NCI-H2227 (cell line): ENCODE data around the gene DCDC2C.

Experiments
- DNase-seq: peaks from one replicate; lab custom pipeline; 2025; ENCODE audit not compliant: unreplicated experiment; lab: John Stamatoyannopoulos, UW

Gene DCDC2C

GRCh38 chr2:3708576-3708975 is 5.2 kb downstream of the DCDC2C start:
- DNase-seq: no peak

GRCh38 chr2:3709225-3709624 is 5.8 kb downstream of the DCDC2C start:
- no peak for DNase-seq

- DNase-seq: no peak
Measured at GRCh38 chr2:3712424-3712823, 9.0 kb downstream of the DCDC2C start.

GRCh38 chr2:3712831-3713503 is 9.6 kb downstream of the DCDC2C start:
- peak; percentile 60 for DNase-seq

- no peak for DNase-seq
Measured at GRCh38 chr2:3718679-3719078, 15.3 kb downstream of the DCDC2C start.

- DNase-seq: no peak
Measured at GRCh38 chr2:3725002-3725401, 21.6 kb downstream of the DCDC2C start.

GRCh38 chr2:3725458-3726250 is 22.3 kb downstream of the DCDC2C start:
- DNase-seq: no peak

GRCh38 chr2:3726511-3726910 is 23.1 kb downstream of the DCDC2C start:
- no peak for DNase-seq

GRCh38 chr2:3727397-3728045 is 24.1 kb downstream of the DCDC2C start:
- no peak for DNase-seq

GRCh38 chr2:3728104-3729054 is 25.0 kb downstream of the DCDC2C start:
- DNase-seq: peak; percentile 74

- DNase-seq: no peak
Measured at GRCh38 chr2:3729055-3729448, 25.7 kb downstream of the DCDC2C start.

- DNase-seq: no peak
Measured at GRCh38 chr2:3729786-3730185, 26.4 kb downstream of the DCDC2C start.

GRCh38 chr2:3730646-3731045 is 27.3 kb downstream of the DCDC2C start:
- DNase-seq: no peak

GRCh38 chr2:3731829-3732228 is 28.5 kb downstream of the DCDC2C start:
- no peak for DNase-seq

- no peak for DNase-seq
Measured at GRCh38 chr2:3736112-3736511, 32.7 kb downstream of the DCDC2C start.

GRCh38 chr2:3737128-3737527 is 33.8 kb downstream of the DCDC2C start:
- no peak for DNase-seq

- no peak for DNase-seq
Measured at GRCh38 chr2:3738454-3738853, 35.1 kb downstream of the DCDC2C start.

GRCh38 chr2:3739313-3739712 is 35.9 kb downstream of the DCDC2C start:
- no peak for DNase-seq

GRCh38 chr2:3741396-3741795 is 38.0 kb downstream of the DCDC2C start:
- no peak for DNase-seq

- DNase-seq: no peak
Measured at GRCh38 chr2:3741867-3742602, 38.7 kb downstream of the DCDC2C start.
